K562 (cell line): ENCODE data around the gene TSR3. TPM values are rescaled to one million over a fixed set of nuclear protein-coding genes. Genes with fewer than 3 reads are reported as not detected.

ENCODE experiments used
- CEBPG ChIP-seq, 3 experiments: fragments of 200-800 bp in 1 of 3; sonication (Bioruptor generic) in 1 of 3; sonication (generic) in 1 of 3; formaldehyde crosslinking in 1 of 3; IDR thresholded peaks in 2 of 3; conservative IDR thresholded peaks in 1 of 3; 2 replicates each; pipeline versions ENCODE4 v1.6.1 to v1.8.0; 2016 to 2022; ENCODE audit warnings: missing compliant biosample characterization in 2 of 3, missing genetic modification characterization in 2 of 3, mild to moderate bottlenecking in 1 of 3, missing genetic modification reagents in 1 of 3
- EGR1 ChIP-seq: fragments of 450-650 bp; conservative IDR thresholded peaks from 2 replicates; pipeline ENCODE4 v1.6.1; 2017; ENCODE audit warnings: mild to moderate bottlenecking
- HDAC1 ChIP-seq, 2 experiments: fragments of 450-650 bp; IDR thresholded peaks; 2 replicates each; pipeline ENCODE4 v1.6.1; 2016 to 2017; ENCODE audit warnings: inconsistent platforms in 1 of 2, mild to moderate bottlenecking in 1 of 2, moderate library complexity in 1 of 2
- KDM1A ChIP-seq, 2 experiments: fragments of 450-650 bp; IDR thresholded peaks; 2 replicates each; pipeline ENCODE4 v1.6.1; 2016; ENCODE audit warnings: mild to moderate bottlenecking in 2 of 2
- MAZ ChIP-seq, 2 experiments: fragments of 450-650 bp in 1 of 2; sonication (generic) in 1 of 2; formaldehyde crosslinking; IDR thresholded peaks in 1 of 2; conservative IDR thresholded peaks in 1 of 2; 2 replicates each; pipeline versions ENCODE4 v1.4.0 to v1.5.0; 2020; ENCODE audit warnings: mild to moderate bottlenecking in 1 of 2, missing genetic modification reagents in 1 of 2
- POLR2AphosphoS2 ChIP-seq: IDR thresholded peaks from 2 replicates; pipeline ENCODE4 v1.6.1; 2012; ENCODE audit warnings: low read length, improper control_type of control experiment
- RBBP5 ChIP-seq: fragments of 200-600 bp; sonication (generic); IDR thresholded peaks from 2 replicates; pipeline ENCODE4 v1.6.1; 2012; ENCODE audit warnings: borderline replicate concordance, mild to moderate bottlenecking, low read length, control low read depth, inconsistent platforms; ENCODE audit not compliant: insufficient read depth, poor library complexity, severe bottlenecking
- SFPQ ChIP-seq: fragments of 200-400 bp; formaldehyde crosslinking; IDR thresholded peaks from 2 replicates; pipeline ENCODE4 v1.6.1; 2017; ENCODE audit warnings: mild to moderate bottlenecking, low read depth, low read length, moderate library complexity
- polyA plus RNA-seq, 8 experiments: library from polyadenylated mRNA; depleted of rRNA in 4 of 8; stranded (reverse) in 5 of 8; unstranded in 3 of 8; fragments of >200 nt; fragmentation: Nextera tagmentation in 2 of 8; fragmentation: Illumina TruSeq in 1 of 8; extraction: Ambion mirVana in 2 of 8; extraction: Trizol in 1 of 8; gene quantifications; 2 replicates each; pipeline versions ENCODE4 v1.2.1 to v1.2.3, GENCODE V29; 2011 to 2014; ENCODE audit warnings: inconsistent platforms in 1 of 8, missing spikeins in 1 of 8
- total RNA-seq, 7 experiments: library from RNA; depleted of rRNA in 6 of 7; stranded (reverse); fragments of >200 nt in 6 of 7; fragmentation: Illumina TruSeq in 2 of 7; extraction: Trizol in 2 of 7; gene quantifications; 2 replicates each; pipeline versions ENCODE4 v1.2.1 to v1.2.3, GENCODE V29; 2011 to 2021; ENCODE audit warnings: low replicate concordance in 1 of 7
- TF ChIP-seq, protein P1 (sequence below): fragments of 200-800 bp; sonication (Bioruptor generic); IDR thresholded peaks from 2 replicates; pipeline ENCODE4 v1.6.1; 2017; ENCODE audit warnings: missing genetic modification characterization, missing compliant biosample characterization
- TF ChIP-seq, protein P2 (sequence below): fragments of 450-650 bp; IDR thresholded peaks from 2 replicates; pipeline ENCODE4 v1.6.1; 2016; ENCODE audit warnings: low read depth, mild to moderate bottlenecking, moderate library complexity
- TF ChIP-seq, protein P3 (sequence below), 2 experiments: fragments of 450-650 bp in 1 of 2; sonication (generic) in 1 of 2; formaldehyde crosslinking in 1 of 2; IDR thresholded peaks in 1 of 2; conservative IDR thresholded peaks in 1 of 2; 2 replicates each; pipeline versions ENCODE4 v1.6.1 to v1.8.1; 2016 to 2023; ENCODE audit warnings: mild to moderate bottlenecking in 2 of 2, moderate library complexity in 2 of 2, inconsistent platforms in 1 of 2, missing genetic modification reagents in 1 of 2
- TF ChIP-seq, protein P4 (sequence below), 2 experiments: fragments of 150-350 bp in 1 of 2; IDR thresholded peaks; 2 replicates each; pipeline ENCODE4 v1.6.1; 2012 to 2016; ENCODE audit warnings: low read depth in 2 of 2, low read length in 2 of 2, mild to moderate bottlenecking in 1 of 2, moderate library complexity in 1 of 2

TSR3 gene
- total and polyA plus RNA-seq, 9 of the 15 experiments (the other 6 are each of a cell fraction or from before 2014, with no cell fraction given): 1.5 to 74.8 (median 16.5) TPM

GRCh38 chr16:1309888-1310831, 41.5 kb downstream of the TSR3 start (continued):
- TF ChIP-seq SFPQ: no peak
- TF ChIP-seq, protein P1, sequence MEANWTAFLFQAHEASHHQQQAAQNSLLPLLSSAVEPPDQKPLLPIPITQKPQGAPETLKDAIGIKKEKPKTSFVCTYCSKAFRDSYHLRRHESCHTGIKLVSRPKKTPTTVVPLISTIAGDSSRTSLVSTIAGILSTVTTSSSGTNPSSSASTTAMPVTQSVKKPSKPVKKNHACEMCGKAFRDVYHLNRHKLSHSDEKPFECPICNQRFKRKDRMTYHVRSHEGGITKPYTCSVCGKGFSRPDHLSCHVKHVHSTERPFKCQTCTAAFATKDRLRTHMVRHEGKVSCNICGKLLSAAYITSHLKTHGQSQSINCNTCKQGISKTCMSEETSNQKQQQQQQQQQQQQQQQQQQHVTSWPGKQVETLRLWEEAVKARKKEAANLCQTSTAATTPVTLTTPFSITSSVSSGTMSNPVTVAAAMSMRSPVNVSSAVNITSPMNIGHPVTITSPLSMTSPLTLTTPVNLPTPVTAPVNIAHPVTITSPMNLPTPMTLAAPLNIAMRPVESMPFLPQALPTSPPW (CRISPR knock-in tag): peak; percentile 91
- TF ChIP-seq, protein P2, sequence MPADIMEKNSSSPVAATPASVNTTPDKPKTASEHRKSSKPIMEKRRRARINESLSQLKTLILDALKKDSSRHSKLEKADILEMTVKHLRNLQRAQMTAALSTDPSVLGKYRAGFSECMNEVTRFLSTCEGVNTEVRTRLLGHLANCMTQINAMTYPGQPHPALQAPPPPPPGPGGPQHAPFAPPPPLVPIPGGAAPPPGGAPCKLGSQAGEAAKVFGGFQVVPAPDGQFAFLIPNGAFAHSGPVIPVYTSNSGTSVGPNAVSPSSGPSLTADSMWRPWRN: no peak
- no peak for TF ChIP-seq POLR2AphosphoS2
- TF ChIP-seq CEBPG (CRISPR knock-in tag; IDR thresholded peaks at IDR 0.05): peak; percentile 83
- TF ChIP-seq CEBPG (tag; conservative IDR thresholded peaks at IDR 0.05 in 1 of 2, IDR thresholded peaks at IDR 0.05 in 1 of 2): peak; percentile 58 to 97
- TF ChIP-seq HDAC1 (IDR thresholded peaks at IDR 0.05): peak in 1 of 2 experiments; percentile 53; a peak in 2 of 4 replicates
- TF ChIP-seq, protein P3, sequence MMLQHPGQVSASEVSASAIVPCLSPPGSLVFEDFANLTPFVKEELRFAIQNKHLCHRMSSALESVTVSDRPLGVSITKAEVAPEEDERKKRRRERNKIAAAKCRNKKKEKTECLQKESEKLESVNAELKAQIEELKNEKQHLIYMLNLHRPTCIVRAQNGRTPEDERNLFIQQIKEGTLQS (IDR thresholded peaks at IDR 0.05): peak; percentile 50; the same call in 1 of the 2 replicates
- TF ChIP-seq, protein P3 (CRISPR knock-in tag; conservative IDR thresholded peaks at IDR 0.05): no peak
- peak; percentile 78 for TF ChIP-seq EGR1
- TF ChIP-seq, protein P4, sequence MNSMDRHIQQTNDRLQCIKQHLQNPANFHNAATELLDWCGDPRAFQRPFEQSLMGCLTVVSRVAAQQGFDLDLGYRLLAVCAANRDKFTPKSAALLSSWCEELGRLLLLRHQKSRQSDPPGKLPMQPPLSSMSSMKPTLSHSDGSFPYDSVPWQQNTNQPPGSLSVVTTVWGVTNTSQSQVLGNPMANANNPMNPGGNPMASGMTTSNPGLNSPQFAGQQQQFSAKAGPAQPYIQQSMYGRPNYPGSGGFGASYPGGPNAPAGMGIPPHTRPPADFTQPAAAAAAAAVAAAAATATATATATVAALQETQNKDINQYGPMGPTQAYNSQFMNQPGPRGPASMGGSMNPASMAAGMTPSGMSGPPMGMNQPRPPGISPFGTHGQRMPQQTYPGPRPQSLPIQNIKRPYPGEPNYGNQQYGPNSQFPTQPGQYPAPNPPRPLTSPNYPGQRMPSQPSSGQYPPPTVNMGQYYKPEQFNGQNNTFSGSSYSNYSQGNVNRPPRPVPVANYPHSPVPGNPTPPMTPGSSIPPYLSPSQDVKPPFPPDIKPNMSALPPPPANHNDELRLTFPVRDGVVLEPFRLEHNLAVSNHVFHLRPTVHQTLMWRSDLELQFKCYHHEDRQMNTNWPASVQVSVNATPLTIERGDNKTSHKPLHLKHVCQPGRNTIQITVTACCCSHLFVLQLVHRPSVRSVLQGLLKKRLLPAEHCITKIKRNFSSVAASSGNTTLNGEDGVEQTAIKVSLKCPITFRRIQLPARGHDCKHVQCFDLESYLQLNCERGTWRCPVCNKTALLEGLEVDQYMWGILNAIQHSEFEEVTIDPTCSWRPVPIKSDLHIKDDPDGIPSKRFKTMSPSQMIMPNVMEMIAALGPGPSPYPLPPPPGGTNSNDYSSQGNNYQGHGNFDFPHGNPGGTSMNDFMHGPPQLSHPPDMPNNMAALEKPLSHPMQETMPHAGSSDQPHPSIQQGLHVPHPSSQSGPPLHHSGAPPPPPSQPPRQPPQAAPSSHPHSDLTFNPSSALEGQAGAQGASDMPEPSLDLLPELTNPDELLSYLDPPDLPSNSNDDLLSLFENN (IDR thresholded peaks at IDR 0.05; ENCODE audit: low read depth in 2 of 2, low read length in 2 of 2): no peak
- TF ChIP-seq RBBP5: peak; percentile 20
- TF ChIP-seq MAZ (CRISPR knock-in tag; conservative IDR thresholded peaks at IDR 0.05 in 1 of 2, IDR thresholded peaks at IDR 0.05 in 1 of 2): peak; percentile 32 to 75
- TF ChIP-seq KDM1A (IDR thresholded peaks at IDR 0.05): no peak
